Transverse colon (tissue), 4 donors: ENCODE results near the gene TWIST1.

Experiments used
- CTCF ChIP-seq, 5 experiments: fragments of 200-600 bp in 3 of 5; fragments of 450-650 bp in 2 of 5; sonication (generic) in 3 of 5; IDR thresholded peaks; 1 replicate in 2 of 5; 2 replicates in 3 of 5; pipeline ENCODE4 v1.5.1; 2016 to 2017; ENCODE audit warnings: antibody characterized with exemption in 5 of 5, inconsistent platforms in 3 of 5, mild to moderate bottlenecking in 2 of 5, moderate library complexity in 1 of 5
- EP300 ChIP-seq: sonication (generic); formaldehyde crosslinking; IDR thresholded peaks from one replicate; pipeline ENCODE4 v1.6.1; 2017; ENCODE audit warnings: antibody characterized with exemption, low read depth
- POLR2A ChIP-seq: fragments of 450-650 bp; IDR thresholded peaks from one replicate; pipeline ENCODE4 v1.6.1; 2016; ENCODE audit warnings: antibody characterized with exemption, mild to moderate bottlenecking, moderate library complexity
- POLR2AphosphoS5 ChIP-seq, 3 donors: sonication (generic); formaldehyde crosslinking; IDR thresholded peaks; one replicate each; pipeline ENCODE4 v1.6.1; 2016; ENCODE audit warnings: antibody characterized with exemption in 3 of 3

GRCh38 chr7:19133390-19133789, 16.0 kb upstream of the TWIST1 start:
- TF ChIP-seq POLR2A: no peak
- TF ChIP-seq EP300: no peak
- TF ChIP-seq CTCF (IDR thresholded peaks at IDR 0.05): no peak
- TF ChIP-seq POLR2AphosphoS5 (IDR thresholded peaks at IDR 0.05): no peak
